GM13976 (cell line): ENCODE results near the gene HLX.

Source experiments
- DNase-seq: peaks from one replicate; pipeline ENCODE4 v3.0.0; 2012; ENCODE audit warnings: low spot score
- CTCF ChIP-seq: IDR thresholded peaks from 2 replicates; pipeline ENCODE4 v1.5.1; 2012; ENCODE audit warnings: borderline replicate concordance, mild to moderate bottlenecking; ENCODE audit not compliant: insufficient read depth; ENCODE audit errors: extremely low read depth, missing control alignments, control extremely low read depth
- in situ Hi-C: fragments of 300-500 bp; cut with MboI; formaldehyde crosslinking; loops from one replicate; pipeline ENCODE4 v1.12.0; 2022; ENCODE audit warnings: low sequenced_read_pairs, mixed read lengths, inconsistent platforms; ENCODE audit not compliant: unreplicated experiment

Gene HLX

DNA sequence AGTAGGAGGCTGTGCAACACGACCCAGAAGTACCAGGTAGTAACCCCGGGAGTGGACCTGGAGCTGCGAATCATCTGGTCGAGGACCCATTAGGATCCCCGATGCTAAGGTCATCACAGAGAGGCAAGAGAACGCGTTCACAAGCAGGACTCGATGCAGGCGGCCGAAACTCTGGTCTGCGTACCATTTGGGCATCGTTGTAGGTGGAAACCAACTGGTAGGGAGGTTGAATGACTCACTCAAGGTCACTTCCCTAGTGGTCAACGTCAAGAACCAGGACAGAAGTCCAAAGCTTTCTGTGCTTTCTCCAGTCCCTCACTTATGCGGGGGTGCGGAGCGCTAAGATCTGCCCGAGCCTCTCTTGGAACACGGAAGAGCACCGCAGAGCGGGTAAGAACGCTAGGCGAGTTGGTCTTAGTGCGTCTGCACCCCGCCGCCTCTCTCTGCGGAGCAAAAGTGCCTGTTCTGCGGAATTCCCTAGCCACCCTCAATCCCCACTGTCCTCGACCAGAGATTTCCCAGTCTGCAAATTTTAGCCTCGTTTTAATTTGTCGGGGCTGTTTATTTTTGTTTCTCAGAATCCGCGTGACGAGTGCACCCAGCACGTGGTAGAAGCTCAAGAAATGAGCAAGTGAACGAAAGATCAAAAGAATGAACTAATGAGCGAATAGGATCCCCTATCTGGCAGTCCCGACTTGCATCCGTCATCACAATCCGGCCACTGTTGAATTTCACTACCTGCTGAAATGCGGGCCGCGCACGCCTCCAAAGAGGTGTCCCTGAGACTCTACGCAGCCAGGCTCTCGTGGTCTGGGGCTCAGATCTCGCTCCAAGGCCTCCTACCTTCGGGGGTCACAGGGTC is 12.2 kb downstream of the HLX start:
- in situ Hi-C loops = no loop called here
- peak; percentile 20 for DNase-seq
- no peak for TF ChIP-seq CTCF

DNA sequence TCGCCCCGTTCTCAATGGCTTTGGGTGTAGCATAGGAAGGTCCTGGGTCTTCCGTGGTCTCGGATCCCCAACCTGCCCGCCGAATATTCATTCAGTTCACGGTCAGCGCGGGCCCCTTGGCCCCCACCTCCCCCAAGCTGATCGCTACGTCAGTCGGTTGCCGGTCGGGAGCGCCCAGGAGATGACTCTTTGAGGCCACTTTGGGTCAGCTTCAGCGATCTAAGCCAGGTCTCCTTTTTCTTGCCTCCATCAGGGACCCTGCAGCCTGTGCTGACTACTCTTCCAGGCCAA is 12.8 kb downstream of the HLX start:
- in situ Hi-C loops = no loop called here
- TF ChIP-seq CTCF = no peak

DNA sequence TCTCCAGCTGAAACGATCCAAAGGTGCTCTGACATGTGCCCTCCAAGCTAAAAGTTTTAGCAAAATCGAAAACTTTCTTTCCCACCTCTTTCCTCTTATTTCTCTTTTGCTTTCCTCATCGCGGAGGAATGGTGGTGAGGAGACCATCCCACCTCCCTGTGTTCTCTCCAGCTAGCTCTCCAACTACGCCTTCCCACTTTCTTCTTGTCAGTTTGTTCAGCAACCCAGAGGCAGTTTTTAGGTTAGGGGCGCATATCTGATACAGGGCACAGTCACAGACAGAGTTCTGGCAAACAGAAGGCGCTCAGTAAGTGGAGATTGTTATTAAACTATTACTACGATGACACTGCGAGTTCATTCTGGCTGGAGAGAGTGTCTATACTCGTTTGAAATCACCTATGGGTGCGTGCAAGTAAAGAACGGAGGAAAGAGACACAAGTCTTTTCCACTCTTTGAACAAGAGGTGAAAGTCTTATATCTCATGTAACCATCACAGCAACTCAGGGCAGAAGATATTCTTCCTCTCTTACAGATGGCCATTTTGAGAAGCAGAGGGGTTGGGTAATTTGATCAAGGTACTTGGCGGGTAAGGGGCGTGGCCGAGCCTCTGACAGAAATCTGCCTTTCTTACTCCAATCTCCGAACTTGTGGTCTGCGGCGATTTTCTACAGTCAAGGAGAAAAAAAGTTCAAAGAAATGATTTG is 13.9 kb downstream of the HLX start:
- TF ChIP-seq CTCF = no peak
- DNase-seq = peak; percentile 16
- in situ Hi-C loops = no loop called here

More for the DNA sequence above, 12.8 kb downstream of the HLX start:
- peak; percentile 12 for DNase-seq

DNA sequence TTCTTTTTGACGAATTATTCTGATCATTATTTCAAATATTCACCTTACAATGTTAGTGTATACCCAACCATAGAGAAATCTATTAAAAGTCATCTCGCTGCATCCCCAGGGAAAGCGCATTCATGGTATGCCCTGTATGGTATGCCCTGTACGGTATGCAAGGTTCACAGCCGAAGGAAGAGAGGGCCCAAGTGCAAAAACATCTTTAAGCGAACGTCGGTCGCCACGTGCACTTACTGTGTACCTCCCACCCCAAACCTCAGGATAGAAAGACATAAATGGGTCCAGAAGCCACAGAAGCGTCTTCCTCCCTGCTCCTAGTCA is 14.4 kb downstream of the HLX start:
- in situ Hi-C loops = no loop called here

DNA sequence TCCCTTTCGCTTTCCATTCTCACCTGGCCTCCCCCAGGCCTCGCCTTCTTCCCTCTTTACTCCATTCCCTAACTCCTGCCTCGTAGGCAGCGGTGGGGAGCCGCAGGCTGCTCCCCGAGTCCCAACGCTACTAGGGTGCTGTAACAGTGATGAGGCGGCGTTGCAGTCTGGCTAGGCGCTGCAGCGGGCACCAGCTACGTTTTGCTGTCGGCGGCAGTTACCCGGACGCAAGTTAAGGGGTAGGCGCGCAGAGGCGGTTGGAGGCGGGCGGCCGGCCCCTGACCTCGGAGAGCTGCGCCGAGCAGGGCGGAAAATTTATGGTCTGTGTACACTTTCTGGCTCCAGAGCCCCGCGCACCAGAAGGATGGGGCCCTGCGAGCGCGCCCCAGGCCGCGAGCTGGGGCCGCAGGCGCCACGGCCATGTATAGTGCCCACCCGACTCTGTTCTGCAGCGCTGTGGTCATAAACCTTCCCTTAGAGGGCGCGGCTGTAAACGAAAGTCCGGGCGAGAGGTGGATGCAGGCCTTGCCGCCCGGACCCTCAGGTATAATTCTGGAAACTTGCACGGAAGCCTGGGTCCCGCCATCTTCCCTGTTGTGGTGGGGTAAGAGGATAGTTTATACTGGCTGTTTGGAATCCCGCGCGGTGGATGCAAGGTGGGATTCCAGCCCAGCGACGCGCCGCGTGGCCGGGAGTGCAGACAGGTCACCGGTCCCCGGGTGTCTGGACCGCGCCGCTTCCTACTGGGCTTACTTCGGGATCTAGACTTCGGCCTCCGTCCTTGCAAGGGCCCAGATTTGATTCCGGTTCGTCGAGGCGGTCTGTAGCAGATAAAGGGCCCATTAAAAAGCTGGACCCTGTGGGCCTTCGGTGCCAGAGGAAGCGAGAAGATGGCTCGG is 15.0 kb downstream of the HLX start:
- in situ Hi-C loops = no loop called here

More for the DNA sequence above, 14.4 kb downstream of the HLX start:
- TF ChIP-seq CTCF = no peak
- DNase-seq = no peak

GRCh38 chr1:220894924-220895256 is 15.6 kb downstream of the HLX start:
- in situ Hi-C loops = no loop called here
- DNase-seq = no peak
- no peak for TF ChIP-seq CTCF

More for the DNA sequence above, 15.0 kb downstream of the HLX start:
- TF ChIP-seq CTCF = no peak
- DNase-seq = peak; percentile 16
